ENCODE results near the gene CCR7.

CCR7 gene

GRCh38 chr17:40553694-40554534 lies 11.4 kb downstream of the CCR7 start:
- no peaks in the 10 kb centered on the region for H3K36me3 ChIP-seq (ENCODE audit: control insufficient read depth, insufficient read depth, low read length)
- no peaks in the 10 kb centered on the region for H3K9me3 ChIP-seq (ENCODE audit: control insufficient read depth, insufficient read depth, low read length)
- H3K4me3 ChIP-seq (ENCODE audit: low read depth, low read length): no peak overlapping the region
- H3K9ac ChIP-seq (ENCODE audit: low read depth, low read length): no peak overlapping the region
- H3K4me1 ChIP-seq (ENCODE audit: control insufficient read depth, insufficient read depth, low read length): peaks cover 12% of the 10 kb centered on the region
- no peak overlapping the region for H3K27ac ChIP-seq (ENCODE audit: low read depth, low read length)
- no peaks in the 10 kb centered on the region for H3K27me3 ChIP-seq (ENCODE audit: control insufficient read depth, insufficient read depth, low read length)

GRCh38 chr17:40552806-40553693 lies 12.2 kb downstream of the CCR7 start:
- H3K27ac ChIP-seq (ENCODE audit: low read depth, low read length): no peak overlapping the region
- no peaks in the 10 kb centered on the region for H3K27me3 ChIP-seq (ENCODE audit: control insufficient read depth, insufficient read depth, low read length)
- H3K4me3 ChIP-seq (ENCODE audit: low read depth, low read length): no peak overlapping the region
- H3K9me3 ChIP-seq (ENCODE audit: control insufficient read depth, insufficient read depth, low read length): no peaks in the 10 kb centered on the region
- H3K9ac ChIP-seq (ENCODE audit: low read depth, low read length): no peak overlapping the region
- no peaks in the 10 kb centered on the region for H3K36me3 ChIP-seq (ENCODE audit: control insufficient read depth, insufficient read depth, low read length)
- H3K4me1 ChIP-seq (ENCODE audit: control insufficient read depth, insufficient read depth, low read length): peaks cover 14% of the 10 kb centered on the region

GRCh38 chr17:40551879-40552768 lies 13.1 kb downstream of the CCR7 start:
- Histone ChIP-seq H3K4me3 (ENCODE audit: low read depth, low read length) (no peak overlapping the region), H3K27ac (ENCODE audit: low read depth, low read length) (no peak overlapping the region)

GRCh38 chr17:40551091-40551878 lies 14.0 kb downstream of the CCR7 start:
- H3K27ac ChIP-seq (ENCODE audit: low read depth, low read length): no peak overlapping the region
- H3K9ac ChIP-seq (ENCODE audit: low read depth, low read length): no peak overlapping the region
- no peaks in the 10 kb centered on the region for H3K9me3 ChIP-seq (ENCODE audit: control insufficient read depth, insufficient read depth, low read length)
- H3K27me3 ChIP-seq (ENCODE audit: control insufficient read depth, insufficient read depth, low read length): no peaks in the 10 kb centered on the region
- no peak overlapping the region for H3K4me3 ChIP-seq (ENCODE audit: low read depth, low read length)
- no peaks in the 10 kb centered on the region for H3K36me3 ChIP-seq (ENCODE audit: control insufficient read depth, insufficient read depth, low read length)
- peaks cover 8% of the 10 kb centered on the region; the same call in 1 of the 2 replicates for H3K4me1 ChIP-seq (ENCODE audit: control insufficient read depth, insufficient read depth, low read length)

More at GRCh38 chr17:40551879-40552768, 13.1 kb downstream of the CCR7 start:
- no peaks in the 10 kb centered on the region for H3K36me3 ChIP-seq (ENCODE audit: control insufficient read depth, insufficient read depth, low read length)
- no peak overlapping the region for H3K9ac ChIP-seq (ENCODE audit: low read depth, low read length)
- no peaks in the 10 kb centered on the region for H3K27me3 ChIP-seq (ENCODE audit: control insufficient read depth, insufficient read depth, low read length)
- peaks cover 13% of the 10 kb centered on the region for H3K4me1 ChIP-seq (ENCODE audit: control insufficient read depth, insufficient read depth, low read length)
- H3K9me3 ChIP-seq (ENCODE audit: control insufficient read depth, insufficient read depth, low read length): no peaks in the 10 kb centered on the region

- no peaks in the 10 kb centered on the region for H3K36me3 ChIP-seq (ENCODE audit: control insufficient read depth, insufficient read depth, low read length)
- no peaks in the 10 kb centered on the region for H3K9me3 ChIP-seq (ENCODE audit: control insufficient read depth, insufficient read depth, low read length)
- H3K9ac ChIP-seq (ENCODE audit: low read depth, low read length): no peak overlapping the region
- no peak overlapping the region for H3K27ac ChIP-seq (ENCODE audit: low read depth, low read length)
- H3K27me3 ChIP-seq (ENCODE audit: control insufficient read depth, insufficient read depth, low read length): no peaks in the 10 kb centered on the region
- H3K4me3 ChIP-seq (ENCODE audit: low read depth, low read length): no peak overlapping the region
- peaks cover 8% of the 10 kb centered on the region; the same call in 1 of the 2 replicates for H3K4me1 ChIP-seq (ENCODE audit: control insufficient read depth, insufficient read depth, low read length)
These were observed 14.7 kb downstream of the CCR7 start for GRCh38 chr17:40550608-40551007.

GRCh38 chr17:40548982-40549685 lies 16.1 kb downstream of the CCR7 start:
- H3K4me1 ChIP-seq (ENCODE audit: control insufficient read depth, insufficient read depth, low read length): peaks cover 8% of the 10 kb centered on the region; the same call in 1 of the 2 replicates
- no peak overlapping the region for H3K4me3 ChIP-seq (ENCODE audit: low read depth, low read length)
- no peaks in the 10 kb centered on the region for H3K27me3 ChIP-seq (ENCODE audit: control insufficient read depth, insufficient read depth, low read length)
- H3K36me3 ChIP-seq (ENCODE audit: control insufficient read depth, insufficient read depth, low read length): no peaks in the 10 kb centered on the region
- H3K9ac ChIP-seq (ENCODE audit: low read depth, low read length): no peak overlapping the region
- no peak overlapping the region for H3K27ac ChIP-seq (ENCODE audit: low read depth, low read length)
- H3K9me3 ChIP-seq (ENCODE audit: control insufficient read depth, insufficient read depth, low read length): no peaks in the 10 kb centered on the region

GRCh38 chr17:40548491-40548981 lies 16.7 kb downstream of the CCR7 start:
- Histone ChIP-seq H3K9ac (ENCODE audit: low read depth, low read length) (no peak overlapping the region), H3K36me3 (ENCODE audit: control insufficient read depth, insufficient read depth, low read length) (no peaks in the 10 kb centered on the region), H3K4me3 (ENCODE audit: low read depth, low read length) (no peak overlapping the region), H3K4me1 (ENCODE audit: control insufficient read depth, insufficient read depth, low read length) (peaks cover 10% of the 10 kb centered on the region; the same call in 1 of the 2 replicates), H3K27ac (ENCODE audit: low read depth, low read length) (no peak overlapping the region), H3K27me3 (ENCODE audit: control insufficient read depth, insufficient read depth, low read length) (no peaks in the 10 kb centered on the region), H3K9me3 (ENCODE audit: control insufficient read depth, insufficient read depth, low read length) (no peaks in the 10 kb centered on the region)

GRCh38 chr17:40547785-40548478 lies 17.3 kb downstream of the CCR7 start:
- Histone ChIP-seq H3K4me3 (ENCODE audit: low read depth, low read length) (no peak overlapping the region), H3K9me3 (ENCODE audit: control insufficient read depth, insufficient read depth, low read length) (no peaks in the 10 kb centered on the region), H3K27ac (ENCODE audit: low read depth, low read length) (no peak overlapping the region), H3K27me3 (ENCODE audit: control insufficient read depth, insufficient read depth, low read length) (no peaks in the 10 kb centered on the region), H3K36me3 (ENCODE audit: control insufficient read depth, insufficient read depth, low read length) (no peaks in the 10 kb centered on the region), H3K4me1 (ENCODE audit: control insufficient read depth, insufficient read depth, low read length) (peaks cover 13% of the 10 kb centered on the region; the same call in 1 of the 2 replicates), H3K9ac (ENCODE audit: low read depth, low read length) (no peak overlapping the region)

GRCh38 chr17:40547079-40547784 lies 18.0 kb downstream of the CCR7 start:
- H3K27me3 ChIP-seq (ENCODE audit: control insufficient read depth, insufficient read depth, low read length): no peaks in the 10 kb centered on the region
- H3K36me3 ChIP-seq (ENCODE audit: control insufficient read depth, insufficient read depth, low read length): no peaks in the 10 kb centered on the region
- no peaks in the 10 kb centered on the region for H3K9me3 ChIP-seq (ENCODE audit: control insufficient read depth, insufficient read depth, low read length)
- peaks cover 13% of the 10 kb centered on the region; the same call in 1 of the 2 replicates for H3K4me1 ChIP-seq (ENCODE audit: control insufficient read depth, insufficient read depth, low read length)
- no peak overlapping the region for H3K9ac ChIP-seq (ENCODE audit: low read depth, low read length)
- no peak overlapping the region for H3K27ac ChIP-seq (ENCODE audit: low read depth, low read length)
- H3K4me3 ChIP-seq (ENCODE audit: low read depth, low read length): no peak overlapping the region
